Cortex of kidney (tissue), 1 donor: ENCODE data around the gene RBBP5.

ENCODE experiments used
- DNase-seq: peaks from one replicate; lab custom pipeline; 2025; lab: John Stamatoyannopoulos, UW

Gene RBBP5

GRCh38 chr1:205129447-205130029 is 7.8 kb upstream of the RBBP5 start:
- no peak for DNase-seq

- DNase-seq: no peak
These were observed 6.3 kb upstream of the RBBP5 start for GRCh38 chr1:205128050-205128449.

- DNase-seq: no peak
These were observed 5.9 kb upstream of the RBBP5 start for GRCh38 chr1:205127646-205128045.

- DNase-seq: no peak
These were observed 2.9 kb upstream of the RBBP5 start for GRCh38 chr1:205124726-205125125.

- DNase-seq: no peak
These were observed 708 bp upstream of the RBBP5 start for GRCh38 chr1:205122489-205122882.

GRCh38 chr1:205118752-205119151 is 3.0 kb downstream of the RBBP5 start:
- DNase-seq: no peak

- DNase-seq: no peak
These were observed 10.4 kb downstream of the RBBP5 start for GRCh38 chr1:205111354-205111753.

- DNase-seq: no peak
These were observed 12.1 kb downstream of the RBBP5 start for GRCh38 chr1:205109711-205110110.

GRCh38 chr1:205109269-205109668 is 12.5 kb downstream of the RBBP5 start:
- DNase-seq: no peak

- DNase-seq: no peak
These were observed 13.3 kb downstream of the RBBP5 start for GRCh38 chr1:205108464-205108863.

GRCh38 chr1:205107327-205107726 is 14.5 kb downstream of the RBBP5 start:
- DNase-seq: no peak

- DNase-seq: no peak
These were observed 19.4 kb downstream of the RBBP5 start for GRCh38 chr1:205102404-205102803.

GRCh38 chr1:205098242-205098641 is 23.5 kb downstream of the RBBP5 start:
- DNase-seq: no peak

- DNase-seq: no peak
These were observed 26.4 kb downstream of the RBBP5 start for GRCh38 chr1:205095422-205095821.

- DNase-seq: no peak
These were observed 30.6 kb downstream of the RBBP5 start for GRCh38 chr1:205091043-205091740.

GRCh38 chr1:205088341-205088740 is 33.4 kb downstream of the RBBP5 start:
- no peak for DNase-seq

- no peak for DNase-seq
These were observed 37.4 kb downstream of the RBBP5 start, which contains the start of gene TMEM81 for GRCh38 chr1:205084360-205084759. TMEM81 (minus strand) TSS chr1:205084460; CDS start chr1:205084320, 140 bp downstream.

GRCh38 chr1:205082431-205082830 is 39.3 kb downstream of the RBBP5 start:
- no peak for DNase-seq

GRCh38 chr1:205077934-205078311 is 43.9 kb downstream of the RBBP5 start:
- no peak for DNase-seq

GRCh38 chr1:205077158-205077933 is 44.4 kb downstream of the RBBP5 start:
- DNase-seq: no peak

GRCh38 chr1:205076245-205076761 is 45.5 kb downstream of the RBBP5 start:
- no peak for DNase-seq

- DNase-seq: no peak
These were observed 46.1 kb downstream of the RBBP5 start for GRCh38 chr1:205075642-205076155.

GRCh38 chr1:205074513-205074912 is 47.3 kb downstream of the RBBP5 start:
- no peak for DNase-seq
